Neural cell (in vitro differentiated cells): Measurements from ENCODE around the gene VSIG10. TPM values are rescaled to one million over a fixed set of nuclear protein-coding genes. Genes with fewer than 3 reads are reported as not detected.

ENCODE experiments used
- H2AFZ ChIP-seq: fragments of 200-600, 300-800 bp; sonication (generic), shearing (Covaris generic); 2 replicates; pipeline ENCODE4 v1.6.0; 2014; ENCODE audit warnings: low read depth, mild to moderate bottlenecking, antibody characterized with exemption, low read length, moderate library complexity
- H3F3A ChIP-seq: fragments of 200-600 bp; shearing (Covaris generic); 2 replicates; pipeline ENCODE4 v1.6.1; 2016; ENCODE audit warnings: mild to moderate bottlenecking, moderate library complexity, mixed read lengths, antibody characterized with exemption, low read length; ENCODE audit not compliant: insufficient read depth, poor library complexity, severe bottlenecking
- H3K27ac ChIP-seq: fragments of 200-600, 300-800 bp; sonication (generic), shearing (Covaris generic); 2 replicates; pipeline ENCODE4 v1.5.1; 2014; ENCODE audit warnings: mild to moderate bottlenecking, low read length, moderate library complexity
- H3K27me3 ChIP-seq: fragments of 300-800, 200-600 bp; sonication (generic), shearing (Covaris generic); 2 replicates; pipeline ENCODE4 v1.6.0; 2014; ENCODE audit warnings: mild to moderate bottlenecking, low read depth, low read length, moderate library complexity; ENCODE audit not compliant: insufficient read depth
- H3K36me3 ChIP-seq: fragments of 300-800, 200-600 bp; sonication (generic), shearing (Covaris generic); 2 replicates; pipeline ENCODE4 v1.5.1; 2014; ENCODE audit warnings: mild to moderate bottlenecking, antibody characterized with exemption, low read length, moderate library complexity; ENCODE audit not compliant: insufficient read depth
- H3K4me2 ChIP-seq: fragments of 300-800, 200-600 bp; sonication (generic), shearing (Covaris generic); 2 replicates; pipeline ENCODE4 v1.6.0; 2014; ENCODE audit warnings: mild to moderate bottlenecking, low read length
- H3K4me3 ChIP-seq: fragments of 300-800, 200-600 bp; sonication (generic), shearing (Covaris generic); 2 replicates; pipeline ENCODE4 v1.5.1; 2014; ENCODE audit warnings: mild to moderate bottlenecking, low read length, moderate library complexity
- H3K79me2 ChIP-seq: fragments of 200-600 bp; shearing (Covaris generic); replicated peaks from 2 replicates; pipeline ENCODE4 v1.6.0; 2014; ENCODE audit warnings: mild to moderate bottlenecking, low read length, moderate library complexity; ENCODE audit not compliant: insufficient read depth
- H3K9ac ChIP-seq: fragments of 300-800, 200-600 bp; sonication (generic), shearing (Covaris generic); 2 replicates; pipeline ENCODE4 v1.6.1; 2016; ENCODE audit warnings: mild to moderate bottlenecking, low read length, mixed read lengths
- H3K9me2 ChIP-seq: fragments of 200-600 bp; shearing (Covaris generic); 2 replicates; pipeline ENCODE4 v1.6.1; 2016; ENCODE audit warnings: mild to moderate bottlenecking, low read length, mixed read lengths; ENCODE audit not compliant: insufficient read depth
- H3K9me3 ChIP-seq: fragments of 200-600, 300-800 bp; sonication (generic), shearing (Covaris generic); 2 replicates; pipeline ENCODE4 v1.6.1; 2016; ENCODE audit warnings: mild to moderate bottlenecking, mixed run types, low read length, moderate library complexity, mixed read lengths
- H4K20me1 ChIP-seq: fragments of 200-600 bp; shearing (Covaris generic); 2 replicates; pipeline ENCODE4 v1.6.1; 2016; ENCODE audit warnings: mild to moderate bottlenecking, mixed run types; ENCODE audit not compliant: insufficient read depth
- EP300 ChIP-seq: fragments of 450-650 bp; conservative IDR thresholded peaks from 2 replicates; pipeline ENCODE4 v1.6.1; 2014; ENCODE audit warnings: antibody characterized with exemption, mild to moderate bottlenecking, moderate library complexity; ENCODE audit not compliant: poor library complexity, severe bottlenecking
- EZH2 ChIP-seq: fragments of 200-600, 300-800 bp; shearing (Covaris generic), sonication (generic); IDR thresholded peaks from 2 replicates; pipeline ENCODE4 v1.6.1; 2014; ENCODE audit warnings: antibody characterized with exemption, low read length, borderline replicate concordance, mild to moderate bottlenecking; ENCODE audit not compliant: insufficient read depth, poor library complexity, severe bottlenecking
- MXI1 ChIP-seq: fragments of 450-650 bp; conservative IDR thresholded peaks from 2 replicates; pipeline ENCODE4 v1.6.1; 2014; ENCODE audit warnings: antibody characterized with exemption, mild to moderate bottlenecking; ENCODE audit not compliant: poor library complexity, severe bottlenecking
- POLR2AphosphoS5 ChIP-seq: IDR thresholded peaks from 2 replicates; pipeline ENCODE4 v1.6.1; 2012
- RAD21 ChIP-seq: fragments of 450-650 bp; conservative IDR thresholded peaks from 2 replicates; pipeline ENCODE4 v1.6.1; 2014; ENCODE audit warnings: antibody characterized with exemption, mild to moderate bottlenecking, moderate library complexity
- SMC3 ChIP-seq: fragments of 450-650 bp; conservative IDR thresholded peaks from 2 replicates; pipeline ENCODE4 v1.6.1; 2014; ENCODE audit warnings: antibody characterized with exemption, mild to moderate bottlenecking, moderate library complexity; ENCODE audit not compliant: poor library complexity
- TAF1 ChIP-seq: IDR thresholded peaks from 2 replicates; pipeline ENCODE4 v1.6.1; 2012; ENCODE audit warnings: low read depth
- polyA plus RNA-seq: library from polyadenylated mRNA; depleted of rRNA; stranded (reverse); fragments of >200 nt; gene quantifications from 2 replicates; pipeline ENCODE4 v1.2.3, GENCODE V29; 2014
- TF ChIP-seq, protein P1 (sequence below): fragments of 450-650 bp; IDR thresholded peaks from 2 replicates; pipeline ENCODE4 v1.5.1; 2014; ENCODE audit warnings: antibody characterized with exemption, mild to moderate bottlenecking, moderate library complexity; ENCODE audit not compliant: poor library complexity, severe bottlenecking
- TF ChIP-seq, protein P2 (sequence below): IDR thresholded peaks from 2 replicates; pipeline ENCODE4 v1.6.1; 2012; ENCODE audit warnings: borderline replicate concordance

Gene VSIG10
- polyA plus RNA-seq, 1 donor from 2014 or later = 2.0 TPM

GRCh38 chr12:118053071-118053985 lies 50.5 kb downstream of the VSIG10 start:
- H3K9ac ChIP-seq = no peak overlapping the region
- peaks cover 1% of the 10 kb centered on the region for H3K36me3 ChIP-seq
- H3K79me2 ChIP-seq = peaks cover 17% of the 10 kb centered on the region

GRCh38 chr12:118052324-118053070 lies 51.3 kb downstream of the VSIG10 start:
- Histone ChIP-seq H3F3A (no peaks in the 10 kb centered on the region), H3K9ac (no peak overlapping the region), H4K20me1 (no peaks in the 10 kb centered on the region), H3K27me3 (no peaks in the 10 kb centered on the region), H3K4me3 (no peak overlapping the region), H3K9me2 (no peaks in the 10 kb centered on the region), H3K79me2 (peaks cover 13% of the 10 kb centered on the region), H3K36me3 (peaks cover 7% of the 10 kb centered on the region), H2AFZ (no peak overlapping the region), H3K27ac (no peak overlapping the region), H3K9me3 (no peaks in the 10 kb centered on the region), H3K4me2 (no peak overlapping the region)
- TF ChIP-seq TAF1 (no peak), POLR2AphosphoS5 (no peak), MXI1 (no peak), SMC3 (no peak), EZH2 (no peak)
- TF ChIP-seq, protein P1, sequence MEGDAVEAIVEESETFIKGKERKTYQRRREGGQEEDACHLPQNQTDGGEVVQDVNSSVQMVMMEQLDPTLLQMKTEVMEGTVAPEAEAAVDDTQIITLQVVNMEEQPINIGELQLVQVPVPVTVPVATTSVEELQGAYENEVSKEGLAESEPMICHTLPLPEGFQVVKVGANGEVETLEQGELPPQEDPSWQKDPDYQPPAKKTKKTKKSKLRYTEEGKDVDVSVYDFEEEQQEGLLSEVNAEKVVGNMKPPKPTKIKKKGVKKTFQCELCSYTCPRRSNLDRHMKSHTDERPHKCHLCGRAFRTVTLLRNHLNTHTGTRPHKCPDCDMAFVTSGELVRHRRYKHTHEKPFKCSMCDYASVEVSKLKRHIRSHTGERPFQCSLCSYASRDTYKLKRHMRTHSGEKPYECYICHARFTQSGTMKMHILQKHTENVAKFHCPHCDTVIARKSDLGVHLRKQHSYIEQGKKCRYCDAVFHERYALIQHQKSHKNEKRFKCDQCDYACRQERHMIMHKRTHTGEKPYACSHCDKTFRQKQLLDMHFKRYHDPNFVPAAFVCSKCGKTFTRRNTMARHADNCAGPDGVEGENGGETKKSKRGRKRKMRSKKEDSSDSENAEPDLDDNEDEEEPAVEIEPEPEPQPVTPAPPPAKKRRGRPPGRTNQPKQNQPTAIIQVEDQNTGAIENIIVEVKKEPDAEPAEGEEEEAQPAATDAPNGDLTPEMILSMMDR = no peak
- TF ChIP-seq, protein P2, sequence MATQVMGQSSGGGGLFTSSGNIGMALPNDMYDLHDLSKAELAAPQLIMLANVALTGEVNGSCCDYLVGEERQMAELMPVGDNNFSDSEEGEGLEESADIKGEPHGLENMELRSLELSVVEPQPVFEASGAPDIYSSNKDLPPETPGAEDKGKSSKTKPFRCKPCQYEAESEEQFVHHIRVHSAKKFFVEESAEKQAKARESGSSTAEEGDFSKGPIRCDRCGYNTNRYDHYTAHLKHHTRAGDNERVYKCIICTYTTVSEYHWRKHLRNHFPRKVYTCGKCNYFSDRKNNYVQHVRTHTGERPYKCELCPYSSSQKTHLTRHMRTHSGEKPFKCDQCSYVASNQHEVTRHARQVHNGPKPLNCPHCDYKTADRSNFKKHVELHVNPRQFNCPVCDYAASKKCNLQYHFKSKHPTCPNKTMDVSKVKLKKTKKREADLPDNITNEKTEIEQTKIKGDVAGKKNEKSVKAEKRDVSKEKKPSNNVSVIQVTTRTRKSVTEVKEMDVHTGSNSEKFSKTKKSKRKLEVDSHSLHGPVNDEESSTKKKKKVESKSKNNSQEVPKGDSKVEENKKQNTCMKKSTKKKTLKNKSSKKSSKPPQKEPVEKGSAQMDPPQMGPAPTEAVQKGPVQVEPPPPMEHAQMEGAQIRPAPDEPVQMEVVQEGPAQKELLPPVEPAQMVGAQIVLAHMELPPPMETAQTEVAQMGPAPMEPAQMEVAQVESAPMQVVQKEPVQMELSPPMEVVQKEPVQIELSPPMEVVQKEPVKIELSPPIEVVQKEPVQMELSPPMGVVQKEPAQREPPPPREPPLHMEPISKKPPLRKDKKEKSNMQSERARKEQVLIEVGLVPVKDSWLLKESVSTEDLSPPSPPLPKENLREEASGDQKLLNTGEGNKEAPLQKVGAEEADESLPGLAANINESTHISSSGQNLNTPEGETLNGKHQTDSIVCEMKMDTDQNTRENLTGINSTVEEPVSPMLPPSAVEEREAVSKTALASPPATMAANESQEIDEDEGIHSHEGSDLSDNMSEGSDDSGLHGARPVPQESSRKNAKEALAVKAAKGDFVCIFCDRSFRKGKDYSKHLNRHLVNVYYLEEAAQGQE = no peak

More at GRCh38 chr12:118053071-118053985, 50.5 kb downstream of the VSIG10 start:
- Histone ChIP-seq H3K9me3 (no peaks in the 10 kb centered on the region), H4K20me1 (no peaks in the 10 kb centered on the region), H3K27me3 (no peaks in the 10 kb centered on the region), H3K4me2 (no peak overlapping the region), H3K9me2 (no peaks in the 10 kb centered on the region), H3F3A (no peaks in the 10 kb centered on the region), H3K27ac (no peak overlapping the region), H2AFZ (no peak overlapping the region), H3K4me3 (no peak overlapping the region)
- no peak for TF ChIP-seq TAF1
- no peak for TF ChIP-seq SMC3
- TF ChIP-seq, protein P2 = no peak
- TF ChIP-seq MXI1 = no peak
- no peak for TF ChIP-seq RAD21
- TF ChIP-seq, protein P1 = no peak
- TF ChIP-seq POLR2AphosphoS5 = no peak
- no peak for TF ChIP-seq EP300
- TF ChIP-seq EZH2 = no peak
